IMR-90 (cell line): ENCODE results near the gene F13A1. TPM values are rescaled to one million over a fixed set of nuclear protein-coding genes. Genes with fewer than 3 reads are reported as not detected.

Source experiments
- ATAC-seq: fragments of 200-7000 bp; cut with Tn5 transposase; 2 replicates; pipeline ENCODE4 v1.9.1; 2020; ENCODE audit warnings: low read depth, mild to moderate bottlenecking, moderate library complexity
- BruUV-seq: library from RNA; stranded (reverse); fragments of 400-500 nt; replicated peaks from 2 replicates; lab custom pipeline; 2021; lab: Mats Ljungman, UMichigan
- CTCF ChIA-PET: fragments of 300-600 bp; formaldehyde crosslinking; extraction: SDS; loops from one replicate; lab custom pipeline; 2021; ENCODE audit warnings: antibody characterized with exemption; lab: Yijun Ruan, JAX
- POLR2A ChIA-PET: fragments of 300-600 bp; sonication (Branson Sonifier 250); formaldehyde crosslinking; loops from one replicate; lab custom pipeline; 2022; ENCODE audit warnings: antibody characterized with exemption; ENCODE audit not compliant: unreplicated experiment; lab: Charles Lee
- DNase-seq: peaks from one replicate; pipeline ENCODE4 v3.0.0; 2013
- H2AFZ ChIP-seq: replicated peaks from 2 replicates; pipeline ENCODE3; 2013; ENCODE audit warnings: low read length, mild to moderate bottlenecking; ENCODE audit not compliant: poor library complexity
- H2AK5ac ChIP-seq: 2 replicates; pipeline ENCODE4 v1.6.1; 2013; ENCODE audit warnings: low read depth, low read length, inconsistent platforms
- H2AK9ac ChIP-seq: replicated peaks from 2 replicates; pipeline ENCODE3; 2013; ENCODE audit warnings: mild to moderate bottlenecking, low read depth, low read length, moderate library complexity; ENCODE audit not compliant: poor library complexity
- H2BK120ac ChIP-seq: 2 replicates; pipeline ENCODE4 v1.6.1; 2013; ENCODE audit warnings: low read depth, low read length, inconsistent platforms
- H2BK15ac ChIP-seq: 3 replicates; pipeline ENCODE4 v1.6.1; 2013; ENCODE audit warnings: low read depth, low read length, inconsistent platforms
- H2BK20ac ChIP-seq: 2 replicates; pipeline ENCODE4 v1.6.1; 2013; ENCODE audit warnings: low read depth, mild to moderate bottlenecking, inconsistent platforms, low read length, moderate library complexity
- H2BK5ac ChIP-seq: 2 replicates; pipeline ENCODE4 v1.6.1; 2013; ENCODE audit warnings: mild to moderate bottlenecking, low read depth, low read length, inconsistent platforms; ENCODE audit not compliant: poor library complexity, severe bottlenecking
- H3K14ac ChIP-seq: replicated peaks from 2 replicates; pipeline ENCODE4 v1.6.1; 2013; ENCODE audit warnings: low read depth, low read length, inconsistent platforms
- H3K18ac ChIP-seq: 2 replicates; pipeline ENCODE4 v1.6.1; 2013; ENCODE audit warnings: low read depth, low read length, control low read depth
- H3K23ac ChIP-seq: 2 replicates; pipeline ENCODE4 v1.6.1; 2013; ENCODE audit warnings: low read depth, low read length, inconsistent platforms
- H3K27ac ChIP-seq: 2 replicates; pipeline ENCODE4 v1.5.1; 2013; ENCODE audit warnings: mild to moderate bottlenecking, control low read depth, low read length; ENCODE audit not compliant: insufficient read depth
- H3K27me3 ChIP-seq: 2 replicates; pipeline ENCODE4 v1.6.1; 2013; ENCODE audit warnings: low read length; ENCODE audit not compliant: control insufficient read depth, insufficient read depth
- H3K36me3 ChIP-seq: 2 replicates; pipeline ENCODE4 v1.6.1; 2013; ENCODE audit warnings: low read length, mixed read lengths; ENCODE audit not compliant: control insufficient read depth, insufficient read depth
- H3K4ac ChIP-seq: 2 replicates; pipeline ENCODE4 v1.6.1; 2013; ENCODE audit warnings: low read depth, low read length, inconsistent platforms
- H3K4me1 ChIP-seq: 2 replicates; pipeline ENCODE4 v1.6.1; 2013; ENCODE audit warnings: low read length, mixed read lengths; ENCODE audit not compliant: control insufficient read depth, insufficient read depth
- H3K4me2 ChIP-seq: 2 replicates; pipeline ENCODE4 v1.6.1; 2013; ENCODE audit warnings: low read depth, mild to moderate bottlenecking, control low read depth, low read length, moderate library complexity
- H3K4me3 ChIP-seq: 2 replicates; pipeline ENCODE4 v1.5.1; 2013; ENCODE audit warnings: low read depth, mild to moderate bottlenecking, control low read depth, low read length, moderate library complexity; ENCODE audit not compliant: insufficient read depth
- H3K56ac ChIP-seq: 2 replicates; pipeline ENCODE4 v1.6.1; 2013; ENCODE audit warnings: low read length, inconsistent platforms; ENCODE audit not compliant: insufficient read depth; ENCODE audit errors: extremely low read depth
- H3K79me1 ChIP-seq, 2 experiments: 2 replicates each; pipeline ENCODE4 v1.6.1; 2013; ENCODE audit warnings: low read length in 2 of 2, inconsistent platforms in 1 of 2, low read depth in 1 of 2
- H3K9ac ChIP-seq: 2 replicates; pipeline ENCODE4 v1.6.1; 2013; ENCODE audit warnings: low read depth, low read length, control low read depth
- H3K9me1 ChIP-seq: 2 replicates; pipeline ENCODE4 v1.6.1; 2013; ENCODE audit warnings: low read length, inconsistent platforms; ENCODE audit not compliant: insufficient read depth
- H3K9me3 ChIP-seq: 2 replicates; pipeline ENCODE4 v1.6.1; 2013; ENCODE audit warnings: low read length; ENCODE audit not compliant: control insufficient read depth, insufficient read depth
- H4K20me1 ChIP-seq: 2 replicates; pipeline ENCODE4 v1.6.1; 2013; ENCODE audit warnings: low read length, inconsistent platforms; ENCODE audit not compliant: insufficient read depth
- H4K5ac ChIP-seq: 2 replicates; pipeline ENCODE4 v1.6.1; 2013; ENCODE audit warnings: mild to moderate bottlenecking, low read depth, low read length, control low read depth
- H4K8ac ChIP-seq, 2 experiments: 2 replicates each; pipeline ENCODE4 v1.6.1; 2013; ENCODE audit warnings: low read depth in 2 of 2, low read length in 2 of 2, control low read depth in 1 of 2, inconsistent platforms in 1 of 2
- H4K91ac ChIP-seq: 2 replicates; pipeline ENCODE4 v1.6.1; 2013; ENCODE audit warnings: low read depth, low read length, inconsistent platforms; ENCODE audit not compliant: insufficient read depth
- MAFK ChIP-seq: IDR thresholded peaks from 2 replicates; pipeline ENCODE4 v1.6.1; 2012; ENCODE audit warnings: low read depth, low read length, improper control_type of control experiment
- WGBS, 2 experiments: methylation state at CpG; one replicate each; pipeline versions ENCODE4 v1.1.5 to v1.1.7; 2013; ENCODE audit warnings: missing lambda C conversion rate in 2 of 2; ENCODE audit not compliant: insufficient read length in 1 of 2; ENCODE audit errors: extremely low coverage in 2 of 2; 5-methylcytosine and 5-hydroxymethylcytosine counted together
- dilution Hi-C: fragments of 300-500 bp; cut with HindIII; formaldehyde crosslinking; loops from one replicate; pipeline ENCODE4 v1.14.3; 2018; ENCODE audit warnings: low sequenced_read_pairs; ENCODE audit not compliant: unreplicated experiment
- in situ Hi-C: fragments of 300-500 bp; cut with MboI; formaldehyde crosslinking; loops from 3 replicates; pipeline ENCODE4 v1.14.3; 2019; ENCODE audit warnings: low sequenced_read_pairs, inconsistent platforms, mixed read lengths
- intact Hi-C: fragments of 100-400 bp; cut with micrococcal nuclease; formaldehyde crosslinking; loops from 2 replicates; pipeline ENCODE4 v1.10.0; 2022
- polyA plus RNA-seq, 3 experiments: library from polyadenylated mRNA; depleted of rRNA; stranded (reverse); fragments of >200 nt; gene quantifications; 2 replicates each; pipeline ENCODE4 v1.2.3, GENCODE V29; 2012; ENCODE audit warnings: low replicate concordance in 1 of 3
- total RNA-seq: library from RNA; depleted of rRNA; stranded (reverse); fragments of >200 nt; gene quantifications from 2 replicates; pipeline ENCODE4 v1.2.3, GENCODE V29; 2012

F13A1 gene
- total and polyA plus RNA-seq, 2 of the 4 experiments (the other 2 are of a cell fraction), result not detected

- no peaks in the 10 kb centered on the region for H3K4me1 ChIP-seq
- H3K56ac ChIP-seq, result no peak overlapping the region
- POLR2A ChIA-PET, result interaction anchor here (0.6 kb wide), 1 partner anchor 201 kb away, joined by 6 read pairs; no protein-coding TSS in a partner anchor
- no peaks in the 10 kb centered on the region for H3K9me1 ChIP-seq
- peaks cover 24% of the 10 kb centered on the region for H3K9me3 ChIP-seq
- no peak overlapping the region for H2BK120ac ChIP-seq
- H3K23ac ChIP-seq, result no peak overlapping the region
- H4K5ac ChIP-seq, result no peak overlapping the region
- in situ Hi-C loops, result no loop called here
- ATAC-seq (no peak), DNase-seq (no peak)
- H3K9ac ChIP-seq, result no peak overlapping the region
- no peak overlapping the region for H3K4me3 ChIP-seq
- H2AK5ac ChIP-seq, result no peak overlapping the region
- H3K4me2 ChIP-seq, result no peak overlapping the region
- H3K79me1 ChIP-seq, result no peaks in the 10 kb centered on the region
- H3K27me3 ChIP-seq, result no peaks in the 10 kb centered on the region
- WGBS, 2 experiments, result no CpG with 5 or more reads among the region's 3 CpGs
- no peak for TF ChIP-seq MAFK
- H3K18ac ChIP-seq, result no peak overlapping the region
- dilution Hi-C loops, result no loop called here
- no peak overlapping the region for H2BK20ac ChIP-seq
- intact Hi-C loops, result no loop called here
- no peaks in the 10 kb centered on the region for H4K20me1 ChIP-seq
- no peak overlapping the region for H2AK9ac ChIP-seq
- no peak overlapping the region for H3K4ac ChIP-seq
- no peak overlapping the region for H2AFZ ChIP-seq
- H4K8ac ChIP-seq, result no peak overlapping the region
- no TSS peak for BruUV-seq
- CTCF ChIA-PET, result no interaction called here
- no peak overlapping the region for H2BK15ac ChIP-seq
- H3K14ac ChIP-seq, result no peak overlapping the region
- no peaks in the 10 kb centered on the region for H3K36me3 ChIP-seq
- H4K91ac ChIP-seq, result no peak overlapping the region
- H3K27ac ChIP-seq, result no peak overlapping the region
- H2BK5ac ChIP-seq, result no peak overlapping the region
Measured at GRCh38 chr6:6332811-6333244, 12.4 kb upstream of the F13A1 start.
